ENCODE measurements around the gene CPE. TPM values are rescaled to one million over a fixed set of nuclear protein-coding genes. Genes with fewer than 3 reads are reported as not detected.

The CPE gene
- polyA plus RNA-seq, 1 donor (not counting 4 experiments of a cell fraction or from before 2014, with no cell fraction given) = 1.9 TPM

GRCh38 chr4:165331823-165332222 lies 47.0 kb upstream of the CPE start:
- peak overlapping the region; percentile 34 for H3K9ac ChIP-seq (ENCODE audit: control insufficient read depth, extremely low read depth, insufficient read depth, low read length)
- H2AFZ ChIP-seq (ENCODE audit: control insufficient read depth, low read length) = no peak overlapping the region
- H3K79me2 ChIP-seq (ENCODE audit: control insufficient read depth, insufficient read depth, low read length) = peaks cover 93% of the 10 kb centered on the region
- peak overlapping the region; percentile 68 to 100 (median 83) for H3K4me3 ChIP-seq (ENCODE audit: control insufficient read depth in 2 of 3, extremely low read depth in 1 of 3, insufficient read depth in 2 of 3, low read depth in 1 of 3, low read length in 3 of 3)
- TF ChIP-seq EZH2 (IDR thresholded peaks at IDR 0.05; ENCODE audit: low read length) = no peak
- TF ChIP-seq CTCF (optimal IDR thresholded peaks at IDR 0.05 in 1 of 3, IDR thresholded peaks at IDR 0.05 in 1 of 3, conservative IDR thresholded peaks at IDR 0.05 in 1 of 3; ENCODE audit: extremely low read depth in 1 of 3, insufficient read depth in 2 of 3, low read length in 3 of 3) = no peak
- H4K20me1 ChIP-seq (ENCODE audit: control insufficient read depth, extremely low read depth, insufficient read depth, low read length) = peaks cover 53% of the 10 kb centered on the region
- H3K36me3 ChIP-seq (ENCODE audit: control insufficient read depth in 2 of 2, extremely low read depth in 1 of 2, insufficient read depth in 2 of 2, low read length in 2 of 2) = peaks cover 18 to 21% of the 10 kb centered on the region in 2 experiments
- H3K4me2 ChIP-seq (ENCODE audit: control insufficient read depth, extremely low read depth, insufficient read depth, low read depth, low read length) = peak overlapping the region; percentile 77
- no peak overlapping the region for H3K27ac ChIP-seq (ENCODE audit: control insufficient read depth, insufficient read depth, low read length)
- FAIRE-seq (no peak), DNase-seq (ENCODE audit: low read depth, low spot score) (no peak)
- no peaks in the 10 kb centered on the region for H3K27me3 ChIP-seq (ENCODE audit: control insufficient read depth, extremely low read depth, insufficient read depth, low read length)
- dilution Hi-C loops (cut with MboI; ENCODE audit: extremely low pct_ligation_motif_present, low sequenced_read_pairs) = loop anchor here (25.0 kb wide), 1 partner anchor 130 kb away; no protein-coding TSS in a partner anchor
- no peaks in the 10 kb centered on the region for H3K9me1 ChIP-seq (ENCODE audit: control insufficient read depth, extremely low read depth, insufficient read depth, low read length)
- H3K9me3 ChIP-seq (ENCODE audit: control insufficient read depth, low read depth, low read length) = no peaks in the 10 kb centered on the region
- H3K4me1 ChIP-seq (ENCODE audit: control insufficient read depth, extremely low read depth, insufficient read depth, low read length) = peaks cover 22% of the 10 kb centered on the region

- Histone ChIP-seq H3K27ac (ENCODE audit: control insufficient read depth, insufficient read depth, low read length) (no peak overlapping the region), H3K9me1 (ENCODE audit: control insufficient read depth, extremely low read depth, insufficient read depth, low read length) (no peaks in the 10 kb centered on the region), H4K20me1 (ENCODE audit: control insufficient read depth, extremely low read depth, insufficient read depth, low read length) (peaks cover 56% of the 10 kb centered on the region), H3K9ac (ENCODE audit: control insufficient read depth, extremely low read depth, insufficient read depth, low read length) (no peak overlapping the region), H3K9me3 (ENCODE audit: control insufficient read depth, low read depth, low read length) (no peaks in the 10 kb centered on the region), H3K4me3 (ENCODE audit: control insufficient read depth in 2 of 3, extremely low read depth in 1 of 3, insufficient read depth in 2 of 3, low read depth in 1 of 3, low read length in 3 of 3) (peak overlapping the region in 2 of 3 experiments; percentile 3 to 83), H3K36me3 (ENCODE audit: control insufficient read depth in 2 of 2, extremely low read depth in 1 of 2, insufficient read depth in 2 of 2, low read length in 2 of 2) (peaks cover 18 to 25% of the 10 kb centered on the region in 2 experiments), H3K27me3 (ENCODE audit: control insufficient read depth, extremely low read depth, insufficient read depth, low read length) (no peaks in the 10 kb centered on the region), H3K4me2 (ENCODE audit: control insufficient read depth, extremely low read depth, insufficient read depth, low read depth, low read length) (peak overlapping the region; percentile 77), H3K79me2 (ENCODE audit: control insufficient read depth, insufficient read depth, low read length) (peaks cover 97% of the 10 kb centered on the region), H3K4me1 (ENCODE audit: control insufficient read depth, extremely low read depth, insufficient read depth, low read length) (peaks cover 22% of the 10 kb centered on the region), H2AFZ (ENCODE audit: control insufficient read depth, low read length) (no peak overlapping the region)
- FAIRE-seq = no peak
- TF ChIP-seq EZH2 (IDR thresholded peaks at IDR 0.05; ENCODE audit: low read length) = no peak
- TF ChIP-seq CTCF (optimal IDR thresholded peaks at IDR 0.05 in 1 of 3, IDR thresholded peaks at IDR 0.05 in 1 of 3, conservative IDR thresholded peaks at IDR 0.05 in 1 of 3; ENCODE audit: extremely low read depth in 1 of 3, insufficient read depth in 2 of 3, low read length in 3 of 3) = no peak
- dilution Hi-C loops (cut with MboI; ENCODE audit: extremely low pct_ligation_motif_present, low sequenced_read_pairs) = loop anchor here (25.0 kb wide), 1 partner anchor 130 kb away; no protein-coding TSS in a partner anchor
- no peak for DNase-seq (ENCODE audit: low read depth, low spot score)
Measured at GRCh38 chr4:165332502-165332901, 46.3 kb upstream of the CPE start.

Measured in keratinocyte (primary cell).